ENCODE measurements around the gene RRAGD. TPM values are rescaled to one million over a fixed set of nuclear protein-coding genes. Genes with fewer than 3 reads are reported as not detected.

The RRAGD gene
- polyA plus RNA-seq, 1 of the 3 experiments (the other 2 are of a cell fraction) = 0.07 TPM

- Histone ChIP-seq H3K4me1 (ENCODE audit: control insufficient read depth in 1 of 2, insufficient read depth in 2 of 2, low read depth in 1 of 2, low read length in 1 of 2) (no peaks in the 10 kb centered on the region; a peak in 1 of 4 replicates), H3K27me3 (ENCODE audit: insufficient read depth) (no peaks in the 10 kb centered on the region; the same call in 1 of the 2 replicates), H3K9ac (no peak overlapping the region), H3K4me3 (ENCODE audit: low read depth in 2 of 2, low read length in 1 of 2) (no peak overlapping the region), H3K79me2 (ENCODE audit: insufficient read depth) (no peaks in the 10 kb centered on the region), H2AFZ (ENCODE audit: low read depth) (no peak overlapping the region), H4K20me1 (ENCODE audit: insufficient read depth) (no peaks in the 10 kb centered on the region), H3K36me3 (replicated peaks in 1 of 2; ENCODE audit: control insufficient read depth in 1 of 2, insufficient read depth in 2 of 2, low read length in 1 of 2) (no peaks in the 10 kb centered on the region), H3K9me3 (no peaks in the 10 kb centered on the region), H3K4me2 (no peak overlapping the region), H3K27ac (ENCODE audit: low read depth in 2 of 2, low read length in 1 of 2) (no peak overlapping the region), H3K9me2 (no peaks in the 10 kb centered on the region), H3F3A (replicated peaks; ENCODE audit: insufficient read depth) (no peaks in the 10 kb centered on the region)
- ChIA-PET CTCF (no interaction called here), POLR2A (no interaction called here)
- 87% methylated on average over 8 of the region's 9 CpGs for WGBS (ENCODE audit: low lambda C conversion rate)
- TF ChIP-seq RXRA (IDR thresholded peaks at IDR 0.05; ENCODE audit: borderline replicate concordance, low read depth) (no peak), GABPA (IDR thresholded peaks at IDR 0.05; ENCODE audit: low read depth) (no peak)
- no peak for DNase-seq
Observed at GRCh38 chr6:89387516-89388201, 24.4 kb downstream of the RRAGD start.

GRCh38 chr6:89386917-89387491 lies 25.1 kb downstream of the RRAGD start:
- Histone ChIP-seq H3K4me1 (ENCODE audit: control insufficient read depth in 1 of 2, insufficient read depth in 2 of 2, low read depth in 1 of 2, low read length in 1 of 2) (no peaks in the 10 kb centered on the region; a peak in 1 of 4 replicates), H3K9me2 (no peaks in the 10 kb centered on the region), H4K20me1 (ENCODE audit: insufficient read depth) (no peaks in the 10 kb centered on the region), H3K27me3 (ENCODE audit: insufficient read depth) (no peaks in the 10 kb centered on the region; the same call in 1 of the 2 replicates), H3K9me3 (no peaks in the 10 kb centered on the region), H3K36me3 (replicated peaks in 1 of 2; ENCODE audit: control insufficient read depth in 1 of 2, insufficient read depth in 2 of 2, low read length in 1 of 2) (no peaks in the 10 kb centered on the region), H3K9ac (no peak overlapping the region), H3F3A (replicated peaks; ENCODE audit: insufficient read depth) (no peaks in the 10 kb centered on the region), H3K4me2 (no peak overlapping the region), H3K4me3 (ENCODE audit: low read depth in 2 of 2, low read length in 1 of 2) (no peak overlapping the region), H3K79me2 (ENCODE audit: insufficient read depth) (no peaks in the 10 kb centered on the region), H3K27ac (ENCODE audit: low read depth in 2 of 2, low read length in 1 of 2) (no peak overlapping the region), H2AFZ (ENCODE audit: low read depth) (no peak overlapping the region)
- POLR2A ChIA-PET = no interaction called here
- WGBS (ENCODE audit: low lambda C conversion rate) = 86% methylated on average over 6 of the region's 6 CpGs
- no peak for DNase-seq
- TF ChIP-seq TEAD4 (IDR thresholded peaks at IDR 0.05; ENCODE audit: borderline replicate concordance, insufficient read depth) = no peak
- no peak for TF ChIP-seq GATA2 (CRISPR knock-in tag; IDR thresholded peaks at IDR 0.05)
- no peak for TF ChIP-seq RCOR1 (IDR thresholded peaks at IDR 0.05; ENCODE audit: low read length)
- TF ChIP-seq MAX (IDR thresholded peaks at IDR 0.05; ENCODE audit: low read depth) = no peak
- no peak for TF ChIP-seq ELF1 (IDR thresholded peaks at IDR 0.05)
- no peak for TF ChIP-seq FOSL2 (IDR thresholded peaks at IDR 0.05; ENCODE audit: borderline replicate concordance, low read depth)
- no peak for TF ChIP-seq TAF1 (IDR thresholded peaks at IDR 0.05; ENCODE audit: borderline replicate concordance, low read depth, low read length)
- no peak for TF ChIP-seq SIN3A (IDR thresholded peaks at IDR 0.05; ENCODE audit: borderline replicate concordance, low read depth, low read length)
- no peak for TF ChIP-seq USF2 (IDR thresholded peaks at IDR 0.05; ENCODE audit: borderline replicate concordance, low read depth, low read length)
- TF ChIP-seq TCF12 (IDR thresholded peaks at IDR 0.05) = no peak
- TF ChIP-seq MEF2A (IDR thresholded peaks at IDR 0.05; ENCODE audit: borderline replicate concordance, low read depth) = no peak
- CTCF ChIA-PET = no interaction called here
